Sigmoid colon (tissue), 7 donors: ENCODE data around the gene TAOK1. TPM values are rescaled to one million over a fixed set of nuclear protein-coding genes. Genes with fewer than 3 reads are reported as not detected.
A peak's percentile ranks its signal among the peaks of the same experiment; 100 is the strongest.

Experiments used
- DNase-seq: peaks from one replicate; pipeline ENCODE4 v3.0.0-alpha.2; 2019
- H3K27ac ChIP-seq, 4 donors: fragments of 200-600 bp; sonication (generic); one replicate each; pipeline ENCODE4 v1.5.1; 2016 to 2019; ENCODE audit warnings: mild to moderate bottlenecking in 1 of 4
- H3K27me3 ChIP-seq, 3 donors: fragments of 200-600 bp; sonication (generic); one replicate each; pipeline ENCODE4 v1.5.1; 2019; ENCODE audit warnings: mild to moderate bottlenecking in 1 of 3
- H3K36me3 ChIP-seq, 4 donors: fragments of 200-600 bp; sonication (generic); one replicate each; pipeline ENCODE4 v1.5.1; 2016 to 2019
- H3K4me1 ChIP-seq, 4 donors: fragments of 200-600 bp; sonication (generic); one replicate each; pipeline ENCODE4 v1.5.1; 2017 to 2019
- H3K4me3 ChIP-seq, 4 donors: fragments of 200-600 bp; sonication (generic); one replicate each; pipeline ENCODE4 v1.5.1; 2017 to 2019; ENCODE audit warnings: mild to moderate bottlenecking in 2 of 4, moderate library complexity in 1 of 4
- H3K9me3 ChIP-seq, 4 donors: fragments of 200-600 bp in 3 of 4; sonication (generic) in 3 of 4; one replicate each; pipeline versions ENCODE4 v1.5.1 to v1.6.1; 2013 to 2019
- EP300 ChIP-seq, 4 donors: sonication (generic); formaldehyde crosslinking; IDR thresholded peaks; one replicate each; pipeline ENCODE4 v1.6.1; 2017; ENCODE audit warnings: antibody characterized with exemption in 4 of 4
- POLR2A ChIP-seq, 2 donors: fragments of 450-650 bp; IDR thresholded peaks; one replicate each; pipeline ENCODE4 v1.6.1; 2016; ENCODE audit warnings: antibody characterized with exemption in 2 of 2, mild to moderate bottlenecking in 2 of 2, moderate library complexity in 2 of 2
- POLR2AphosphoS5 ChIP-seq, 4 donors: sonication (generic); formaldehyde crosslinking; IDR thresholded peaks; one replicate each; pipeline ENCODE4 v1.6.1; 2017; ENCODE audit warnings: antibody characterized with exemption in 4 of 4
- WGBS, 2 donors: extraction: QIAGEN DNeasy Blood & Tissue Kit; methylation state at CpG; one replicate each; pipeline ENCODE4 v1.1.7; 2013; 5-methylcytosine and 5-hydroxymethylcytosine counted together
- intact Hi-C: fragments of 100-400 bp; cut with DNase I; formaldehyde crosslinking; loops from one replicate; pipeline ENCODE4 v1.15.1; 2023
- polyA plus RNA-seq, 3 donors: library from polyadenylated mRNA; stranded (reverse); fragments of 200-250 nt; gene quantifications; one replicate each; pipeline ENCODE4 v1.2.3, GENCODE V29; 2013
- small RNA-seq, 3 donors: library from RNA; depleted of rRNA; stranded (forward); fragments of <200 nt; gene quantifications; one replicate each; pipeline ENCODE3, GENCODE V24; 2016
- total RNA-seq, 4 donors: library from RNA; depleted of rRNA; stranded (reverse); fragments of >200 nt; gene quantifications; one replicate each; pipeline ENCODE4 v1.1.0, GENCODE V29; 2016
- TF ChIP-seq, protein P1 (sequence below), 4 experiments: fragments of 450-650 bp in 3 of 4; fragments of 200-600 bp in 1 of 4; IDR thresholded peaks; one replicate each; pipeline ENCODE4 v1.5.1; 2016 to 2019; ENCODE audit warnings: antibody characterized with exemption in 4 of 4, mild to moderate bottlenecking in 3 of 4, moderate library complexity in 2 of 4
- donor health status: healthy with polysubstance abuse.
- donor health status: Bipolar disorder and iron deficiency.
- donor health status: healthy.

The TAOK1 gene
- total and polyA plus RNA-seq, 7 donors: 3.6 to 65.4 (median 46.3) TPM

DNA sequence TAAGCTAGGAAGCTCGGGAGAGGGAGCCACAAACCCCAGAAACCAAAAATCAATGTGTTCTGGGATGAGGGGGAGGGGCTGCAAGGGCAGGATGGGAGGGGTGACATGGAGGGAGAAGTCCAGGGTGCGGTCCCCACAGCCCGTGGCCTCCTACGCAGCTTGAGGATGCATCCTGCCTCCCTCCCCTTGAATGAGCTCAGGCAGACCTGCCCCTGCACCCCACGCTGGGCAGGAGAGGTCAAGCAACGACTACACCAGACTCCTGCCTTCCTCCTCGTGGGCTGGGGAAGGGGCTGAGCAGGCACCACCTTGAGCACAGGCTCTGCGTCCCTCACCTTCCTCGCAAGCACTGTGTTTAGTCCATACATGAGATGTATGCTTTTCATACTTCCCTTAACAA, 206.6 kb downstream of the TAOK1 start:
- TF ChIP-seq EP300 (IDR thresholded peaks at IDR 0.05): no peak
- TF ChIP-seq POLR2AphosphoS5 (IDR thresholded peaks at IDR 0.05): no peak
- TF ChIP-seq, protein P1, sequence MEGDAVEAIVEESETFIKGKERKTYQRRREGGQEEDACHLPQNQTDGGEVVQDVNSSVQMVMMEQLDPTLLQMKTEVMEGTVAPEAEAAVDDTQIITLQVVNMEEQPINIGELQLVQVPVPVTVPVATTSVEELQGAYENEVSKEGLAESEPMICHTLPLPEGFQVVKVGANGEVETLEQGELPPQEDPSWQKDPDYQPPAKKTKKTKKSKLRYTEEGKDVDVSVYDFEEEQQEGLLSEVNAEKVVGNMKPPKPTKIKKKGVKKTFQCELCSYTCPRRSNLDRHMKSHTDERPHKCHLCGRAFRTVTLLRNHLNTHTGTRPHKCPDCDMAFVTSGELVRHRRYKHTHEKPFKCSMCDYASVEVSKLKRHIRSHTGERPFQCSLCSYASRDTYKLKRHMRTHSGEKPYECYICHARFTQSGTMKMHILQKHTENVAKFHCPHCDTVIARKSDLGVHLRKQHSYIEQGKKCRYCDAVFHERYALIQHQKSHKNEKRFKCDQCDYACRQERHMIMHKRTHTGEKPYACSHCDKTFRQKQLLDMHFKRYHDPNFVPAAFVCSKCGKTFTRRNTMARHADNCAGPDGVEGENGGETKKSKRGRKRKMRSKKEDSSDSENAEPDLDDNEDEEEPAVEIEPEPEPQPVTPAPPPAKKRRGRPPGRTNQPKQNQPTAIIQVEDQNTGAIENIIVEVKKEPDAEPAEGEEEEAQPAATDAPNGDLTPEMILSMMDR (IDR thresholded peaks at IDR 0.05): no peak
- TF ChIP-seq POLR2A (IDR thresholded peaks at IDR 0.05): no peak
- DNase-seq: no peak
- no peak overlapping the region for H3K27ac ChIP-seq
- WGBS, 2 donors: 79 to 81% methylated on average over 9 of the region's 9 CpGs
- no peaks in the 10 kb centered on the region for H3K27me3 ChIP-seq
- intact Hi-C loops: no loop called here
- H3K9me3 ChIP-seq: no peaks in the 10 kb centered on the region
- no peak overlapping the region for H3K4me3 ChIP-seq
- H3K36me3 ChIP-seq: no peaks in the 10 kb centered on the region
- peaks cover 0 to 26% (median 23%) of the 10 kb centered on the region in 4 donors for H3K4me1 ChIP-seq

DNA sequence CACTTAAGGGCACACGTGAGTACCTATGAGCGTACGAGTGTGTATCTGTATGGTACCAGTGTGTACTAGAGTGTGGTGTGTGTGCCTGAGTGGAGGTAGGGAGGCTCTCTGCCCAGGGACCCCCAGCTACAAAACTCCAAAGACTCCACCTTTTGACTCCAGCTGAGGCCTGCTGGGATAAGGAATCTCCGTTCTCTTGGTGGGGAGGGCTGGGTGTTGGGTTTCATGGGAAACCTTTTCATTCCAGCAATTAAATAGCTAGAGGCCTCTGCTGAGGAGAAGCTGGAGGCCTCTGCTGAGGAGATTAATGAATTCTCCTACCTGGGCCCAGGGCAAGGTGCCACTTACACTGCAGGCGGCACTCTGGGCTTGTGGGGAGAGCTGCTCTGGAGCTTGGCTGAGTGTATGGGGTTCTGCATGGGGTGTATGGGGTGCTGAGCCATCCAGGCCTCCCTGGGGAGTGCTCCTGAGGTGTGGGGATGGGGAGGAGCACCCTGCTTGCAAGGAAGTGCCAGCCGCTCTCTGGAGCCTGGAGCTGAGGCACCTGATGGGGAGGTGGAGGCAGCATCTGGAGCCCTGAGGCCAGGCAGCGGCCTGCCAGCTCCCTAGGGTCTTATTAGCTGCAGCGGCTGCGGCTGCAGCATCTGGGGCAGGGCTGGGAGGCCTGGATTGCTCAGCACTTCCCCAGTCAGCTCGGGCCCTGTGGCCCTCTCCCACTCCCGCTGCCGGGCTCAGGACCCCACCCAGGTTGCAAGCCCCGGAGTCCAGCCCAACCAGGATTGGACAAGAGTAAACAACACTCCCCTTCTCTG, 207.4 kb downstream of the TAOK1 start:
- no peaks in the 10 kb centered on the region for H3K27me3 ChIP-seq
- H3K27ac ChIP-seq: no peak overlapping the region
- H3K36me3 ChIP-seq: no peaks in the 10 kb centered on the region
- no peaks in the 10 kb centered on the region for H3K9me3 ChIP-seq
- intact Hi-C loops: no loop called here
- WGBS, 2 donors: 72 to 80% methylated on average over 13 of the region's 13 CpGs
- peaks cover 0 to 18% (median 15%) of the 10 kb centered on the region in 4 donors for H3K4me1 ChIP-seq
- TF ChIP-seq, protein P1 (IDR thresholded peaks at IDR 0.05): no peak
- TF ChIP-seq POLR2A (IDR thresholded peaks at IDR 0.05) (no peak), EP300 (IDR thresholded peaks at IDR 0.05) (no peak), POLR2AphosphoS5 (IDR thresholded peaks at IDR 0.05) (no peak)
- no peak overlapping the region for H3K4me3 ChIP-seq
- DNase-seq: peak; percentile 65

Small RNA genes lying within 50 kb of the gene (small RNA-seq; reads per million reads assigned to genes)
- 0 reads per million in 3 donors for gene RNU4-34P
- gene RNU6-1034P: 0 reads per million in 3 donors
- 0 reads per million in 3 donors for gene RNU6-711P

Other genes with a start within 250 kb of the TAOK1 start
- 10 to 100 TPM; 28.2 to 90.3 (median 53.4) TPM for gene MYO18A, start 210.0 kb upstream of the TAOK1 start, total RNA-seq
- 10 to 100 TPM; 24.0 to 92.6 (median 39.8) TPM for gene MYO18A, start 210.0 kb upstream of the TAOK1 start, polyA plus RNA-seq
- gene CRYBA1, start 143.5 kb upstream of the TAOK1 start, total RNA-seq: not detected
- not detected for gene CRYBA1, start 143.5 kb upstream of the TAOK1 start, polyA plus RNA-seq
- 10 to 100 TPM; 26.5 to 30.7 (median 27.4) TPM for gene NUFIP2, start 96.2 kb upstream of the TAOK1 start, total RNA-seq
- gene NUFIP2, start 96.2 kb upstream of the TAOK1 start, polyA plus RNA-seq: 10 to 100 TPM in 1 of 3 donors, 1 to 10 TPM in 2; 6.6 to 14.1 (median 6.7) TPM
- gene ABHD15, start 176.7 kb downstream of the TAOK1 start, total RNA-seq: 10 to 100 TPM in 1 of 4 donors, 1 to 10 TPM in 3; 4.1 to 10.8 (median 6.7) TPM
- gene ABHD15, start 176.7 kb downstream of the TAOK1 start, polyA plus RNA-seq: 10 to 100 TPM in 1 of 3 donors, 1 to 10 TPM in 2; 4.9 to 10.3 (median 5.4) TPM
- 10 to 100 TPM; 28.8 to 41.8 (median 35.4) TPM for gene TP53I13, start 178.3 kb downstream of the TAOK1 start, total RNA-seq
- 10 to 100 TPM; 14.4 to 79.0 (median 20.3) TPM for gene TP53I13, start 178.3 kb downstream of the TAOK1 start, polyA plus RNA-seq
- 10 to 100 TPM; 13.6 to 31.3 (median 16.8) TPM for gene GIT1, start 199.3 kb downstream of the TAOK1 start, total RNA-seq
- 10 to 100 TPM; 16.9 to 28.5 (median 18.0) TPM for gene GIT1, start 199.3 kb downstream of the TAOK1 start, polyA plus RNA-seq
- 10 to 100 TPM in 1 of 4 donors, 1 to 10 TPM in 3; 5.4 to 17.2 (median 6.2) TPM for gene ANKRD13B, start 202.8 kb downstream of the TAOK1 start, total RNA-seq
- gene ANKRD13B, start 202.8 kb downstream of the TAOK1 start, polyA plus RNA-seq: 1 to 10 TPM; 1.6 to 5.2 (median 3.0) TPM
- 10 to 100 TPM; 23.9 to 94.4 (median 35.1) TPM for gene CORO6, start 232.5 kb downstream of the TAOK1 start, total RNA-seq
- 1 to 10 TPM in 2 of 3 donors, under 1 TPM in 1; 0.23 to 4.9 (median 3.0) TPM for gene CORO6, start 232.5 kb downstream of the TAOK1 start, polyA plus RNA-seq